ENCODE results near the gene KLC3.
"Not testable (repeated sequence)": the region's sequence is repeated elsewhere in the genome, so short reads cannot be mapped to it uniquely, and the experiment has no call there.

KLC3 gene

DNA sequence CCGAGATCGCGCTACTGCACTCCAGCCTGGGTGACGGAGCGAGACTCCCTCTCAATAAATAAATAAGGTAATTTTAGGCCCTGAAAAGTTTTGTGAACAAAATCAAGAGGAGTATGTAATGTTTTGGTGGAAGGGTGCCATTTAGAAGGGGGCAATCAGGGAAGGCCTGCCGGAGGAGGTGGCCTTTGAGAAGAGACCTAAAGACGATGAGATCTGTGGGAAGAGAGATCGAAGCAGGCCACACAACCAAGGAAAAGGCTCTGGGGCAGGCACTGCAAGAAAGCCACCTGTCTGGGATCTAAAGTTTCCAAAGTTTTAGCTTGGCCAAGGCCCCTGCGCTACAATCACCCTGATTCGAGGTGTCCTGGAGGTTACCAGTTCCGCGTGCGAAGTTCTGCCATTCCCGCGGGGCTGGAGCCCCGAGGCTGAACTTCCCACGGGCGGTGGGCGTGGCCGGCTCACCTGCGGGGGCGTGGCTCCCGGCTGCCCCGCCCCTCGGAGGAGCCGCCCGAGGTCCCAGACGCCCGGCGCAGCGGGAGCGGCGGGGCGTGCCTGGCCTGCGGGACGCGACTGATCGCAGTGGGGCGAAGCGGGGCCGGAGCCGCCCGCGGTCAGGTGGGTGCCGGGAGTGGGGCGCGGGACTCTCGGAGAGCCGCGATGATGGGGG is at the start of gene KLC3:
TSS of gene KLC3 (plus strand) at position 519 of the 667 bp plus-strand sequence. CDS start 4,792 bp downstream, outside the sequence.
- peak; percentile 16 to 36 for DNase-seq

DNA sequence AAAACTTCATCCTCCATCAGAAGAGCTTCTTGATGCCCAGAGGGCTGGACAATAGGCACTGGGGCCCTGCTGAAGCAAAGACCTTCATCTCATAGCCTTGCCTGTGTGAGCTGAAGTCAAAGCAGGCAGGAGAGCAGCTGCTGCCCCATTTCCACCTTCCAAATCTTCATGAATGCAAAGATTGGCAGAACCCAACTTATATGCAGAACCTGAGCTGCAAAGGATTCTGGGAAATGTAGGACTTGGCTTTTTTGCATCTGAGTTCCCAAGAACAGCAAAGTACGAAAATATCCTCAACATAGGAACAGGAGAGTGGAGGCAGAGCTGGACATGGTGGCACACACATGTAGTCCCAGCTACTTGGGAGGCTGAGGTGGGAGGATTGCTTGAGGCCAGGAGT is 48.7 kb upstream of the KLC3 start:
- DNase-seq = no peak

DNA sequence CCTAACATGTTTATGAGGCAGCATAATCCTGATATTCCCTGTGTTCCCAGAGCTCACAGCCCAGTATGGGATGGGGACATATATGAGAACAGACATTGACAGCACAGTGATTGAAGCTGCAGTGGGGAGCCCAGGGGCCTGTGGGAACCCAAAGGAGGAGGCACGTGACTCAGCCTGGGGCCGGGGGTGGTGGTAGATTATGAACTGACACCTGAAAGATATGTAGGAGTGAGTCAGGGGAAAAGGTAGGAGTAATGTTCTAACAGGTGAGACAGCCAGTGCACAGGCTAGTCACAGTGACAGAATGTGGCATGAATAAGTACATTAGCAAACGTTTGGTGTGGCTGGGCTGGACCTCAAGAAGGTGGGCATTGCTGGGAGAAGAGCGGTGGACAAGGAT is 46.9 kb upstream of the KLC3 start:
- no peak for DNase-seq

DNA sequence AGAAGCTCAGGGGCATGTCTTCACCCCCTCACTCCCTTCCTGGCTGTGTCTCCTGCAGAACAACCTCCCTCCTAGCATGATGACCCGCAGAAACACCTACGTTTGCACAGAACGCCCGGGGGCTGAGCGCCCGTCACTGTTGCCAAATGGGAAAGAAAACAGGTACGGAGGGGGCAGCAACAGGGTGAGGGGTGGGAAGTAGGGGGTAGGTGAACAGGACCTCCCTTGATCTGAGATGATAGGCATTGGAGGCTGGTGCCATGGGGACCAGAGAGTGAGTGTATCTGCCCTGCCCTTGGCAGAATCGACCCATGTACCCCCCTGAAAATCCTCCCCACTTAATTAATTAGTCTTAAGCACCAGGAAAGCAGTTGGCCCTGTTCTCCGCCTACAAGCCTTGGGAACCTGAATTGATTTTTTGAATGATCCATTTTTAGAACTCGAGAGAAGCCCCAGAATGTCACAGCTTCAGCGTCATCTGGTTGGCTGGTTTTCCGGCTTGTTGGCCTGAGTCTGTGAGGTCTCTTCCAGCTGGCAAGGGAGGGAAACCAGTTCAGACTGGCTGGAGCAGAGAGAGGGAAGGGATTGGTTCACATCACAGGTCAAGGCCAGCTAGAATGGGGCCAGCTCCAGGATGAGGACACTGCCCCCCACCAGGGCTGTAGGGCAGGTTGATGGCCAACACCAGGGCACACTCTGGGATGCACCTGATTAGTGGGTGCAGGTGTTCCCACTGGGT is 46.1 kb upstream of the KLC3 start:
- DNase-seq = no peak

DNA sequence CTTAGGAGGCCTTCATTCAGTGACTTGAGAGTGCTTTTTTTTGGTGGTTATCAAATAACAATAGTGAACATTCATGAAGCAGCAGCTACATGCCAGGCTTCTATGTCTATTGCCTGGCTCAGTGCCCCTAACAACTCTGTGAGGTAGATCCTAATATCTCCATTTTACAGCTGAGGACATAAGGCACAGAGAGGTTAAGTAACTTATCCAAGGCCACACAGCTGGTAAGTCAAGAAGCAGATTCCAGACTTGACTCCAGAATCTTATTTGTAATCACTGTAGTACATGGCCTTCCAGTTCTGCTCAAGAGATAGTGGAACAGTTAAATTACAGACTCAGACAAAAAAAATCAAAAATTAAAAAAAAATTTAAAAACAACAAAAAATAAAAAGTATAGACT is 44.7 kb upstream of the KLC3 start:
- DNase-seq = no peak

DNA sequence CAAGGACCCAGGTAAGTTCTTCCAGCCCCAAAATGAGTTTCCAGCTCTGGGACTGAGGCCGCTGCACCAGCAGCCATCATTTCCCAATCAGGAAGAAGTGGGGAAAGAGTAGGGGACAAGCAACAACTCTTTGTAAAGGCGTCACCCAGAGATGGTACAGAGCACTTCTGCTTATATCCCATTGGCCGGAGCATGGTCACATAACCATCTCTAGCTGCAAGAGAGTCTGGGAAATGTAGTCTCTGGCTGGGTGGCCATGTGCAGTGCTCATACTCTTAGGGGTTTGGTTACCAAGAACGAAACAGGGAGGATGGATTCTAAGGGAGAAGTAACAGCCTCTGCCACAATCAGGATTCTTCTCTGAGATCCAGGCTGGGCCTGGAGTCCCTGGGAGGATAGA is 44.2 kb upstream of the KLC3 start:
- DNase-seq = peak in 1 of 2 donors; percentile 38

DNA sequence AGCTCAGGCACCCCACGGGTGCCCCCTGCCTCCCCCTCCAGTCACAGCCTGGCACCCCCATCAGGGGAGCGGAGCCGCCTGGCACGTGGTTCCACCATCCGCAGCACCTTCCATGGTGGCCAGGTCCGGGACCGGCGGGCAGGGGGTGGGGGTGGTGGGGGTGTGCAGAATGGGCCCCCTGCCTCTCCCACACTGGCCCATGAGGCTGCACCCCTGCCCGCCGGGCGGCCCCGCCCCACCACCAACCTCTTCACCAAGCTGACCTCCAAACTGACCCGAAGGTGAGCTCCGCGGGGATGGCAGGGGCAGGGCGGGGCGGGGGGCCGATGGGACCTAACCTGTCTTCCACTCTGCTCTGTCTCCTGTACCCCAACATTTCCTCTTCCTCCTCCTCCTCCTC is 42.9 kb upstream of the KLC3 start:
- no peak for DNase-seq

DNA sequence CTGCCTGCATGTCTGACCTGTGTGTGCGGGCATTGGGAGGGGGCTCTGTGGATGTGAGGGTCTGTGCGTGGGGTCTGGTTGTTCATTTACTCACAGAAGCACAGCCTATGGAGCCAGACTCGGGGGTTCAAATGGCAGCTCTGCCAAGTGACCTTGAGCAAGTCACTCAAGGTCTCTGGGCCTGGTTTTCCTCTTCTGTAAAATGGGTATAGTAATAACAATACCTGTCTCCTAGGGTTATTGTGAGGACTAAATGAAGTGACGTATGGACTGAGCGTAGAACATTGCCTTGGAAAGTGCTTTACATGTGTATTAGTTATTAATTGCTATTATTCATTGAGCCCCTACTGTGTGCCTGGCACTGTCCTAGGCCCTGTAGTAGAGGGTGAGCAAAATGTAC is 42.3 kb upstream of the KLC3 start:
- no peak for DNase-seq

DNA sequence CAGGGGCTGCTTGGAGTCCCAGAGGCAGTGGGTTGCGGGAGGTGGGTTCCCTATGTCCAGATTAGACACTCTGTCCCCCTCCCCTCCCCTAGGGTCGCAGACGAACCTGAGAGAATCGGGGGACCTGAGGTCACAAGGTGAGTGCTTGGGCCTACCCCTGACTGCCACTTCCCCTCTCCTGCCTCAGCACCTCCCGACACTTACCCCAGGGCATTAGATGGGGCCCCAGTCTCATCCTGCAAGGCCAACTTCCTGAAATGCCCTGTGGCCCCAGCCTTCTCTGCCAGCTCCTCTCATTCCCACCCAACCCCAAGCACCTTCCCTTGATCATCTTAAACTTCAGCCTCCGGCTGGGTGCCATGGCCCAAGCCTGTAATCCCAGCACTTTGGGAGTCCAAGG is 40.8 kb upstream of the KLC3 start:
- no peak for DNase-seq

DNA sequence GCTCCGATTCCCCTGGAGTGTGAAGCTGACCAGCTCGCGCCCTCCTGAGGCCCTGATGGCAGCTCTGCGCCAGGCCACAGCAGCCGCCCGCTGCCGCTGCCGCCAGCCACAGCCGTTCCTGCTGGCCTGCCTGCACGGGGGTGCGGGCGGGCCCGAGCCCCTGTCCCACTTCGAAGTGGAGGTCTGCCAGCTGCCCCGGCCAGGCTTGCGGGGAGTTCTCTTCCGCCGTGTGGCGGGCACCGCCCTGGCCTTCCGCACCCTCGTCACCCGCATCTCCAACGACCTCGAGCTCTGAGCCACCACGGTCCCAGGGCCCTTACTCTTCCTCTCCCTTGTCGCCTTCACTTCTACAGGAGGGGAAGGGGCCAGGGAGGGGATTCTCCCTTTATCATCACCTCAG is 38.1 kb upstream of the KLC3 start:
- DNase-seq = no peak

DNA sequence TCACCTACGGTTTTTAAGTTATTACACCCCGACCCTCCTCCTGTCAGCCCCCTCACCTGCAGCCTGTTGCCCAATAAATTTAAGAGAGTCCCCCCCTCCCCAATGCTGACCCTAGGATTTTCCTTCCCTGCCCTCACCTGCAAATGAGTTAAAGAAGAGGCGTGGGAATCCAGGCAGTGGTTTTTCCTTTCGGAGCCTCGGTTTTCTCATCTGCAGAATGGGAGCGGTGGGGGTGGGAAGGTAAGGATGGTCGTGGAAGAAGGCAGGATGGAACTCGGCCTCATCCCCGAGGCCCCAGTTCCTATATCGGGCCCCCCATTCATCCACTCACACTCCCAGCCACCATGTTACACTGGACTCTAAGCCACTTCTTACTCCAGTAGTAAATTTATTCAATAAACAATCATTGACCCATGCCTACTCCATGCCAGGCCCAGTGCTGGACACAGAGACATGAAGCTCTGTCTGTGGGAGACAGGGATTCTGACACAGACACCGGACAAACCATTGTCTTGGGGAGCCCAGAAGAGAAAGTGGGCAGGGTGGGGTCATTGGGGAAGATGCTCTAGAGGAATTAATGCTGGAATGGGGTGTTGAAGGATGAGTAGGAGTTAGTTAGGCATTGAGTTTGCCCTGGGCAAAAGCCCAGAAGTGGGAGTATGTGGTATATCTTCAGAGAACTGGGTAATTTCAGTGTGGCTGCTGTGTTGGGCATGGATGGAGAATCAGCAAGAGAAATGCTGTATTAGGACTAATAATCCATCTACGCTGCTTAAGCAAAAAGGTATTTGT is 37.1 kb upstream of the KLC3 start:
- no peak for DNase-seq

DNA sequence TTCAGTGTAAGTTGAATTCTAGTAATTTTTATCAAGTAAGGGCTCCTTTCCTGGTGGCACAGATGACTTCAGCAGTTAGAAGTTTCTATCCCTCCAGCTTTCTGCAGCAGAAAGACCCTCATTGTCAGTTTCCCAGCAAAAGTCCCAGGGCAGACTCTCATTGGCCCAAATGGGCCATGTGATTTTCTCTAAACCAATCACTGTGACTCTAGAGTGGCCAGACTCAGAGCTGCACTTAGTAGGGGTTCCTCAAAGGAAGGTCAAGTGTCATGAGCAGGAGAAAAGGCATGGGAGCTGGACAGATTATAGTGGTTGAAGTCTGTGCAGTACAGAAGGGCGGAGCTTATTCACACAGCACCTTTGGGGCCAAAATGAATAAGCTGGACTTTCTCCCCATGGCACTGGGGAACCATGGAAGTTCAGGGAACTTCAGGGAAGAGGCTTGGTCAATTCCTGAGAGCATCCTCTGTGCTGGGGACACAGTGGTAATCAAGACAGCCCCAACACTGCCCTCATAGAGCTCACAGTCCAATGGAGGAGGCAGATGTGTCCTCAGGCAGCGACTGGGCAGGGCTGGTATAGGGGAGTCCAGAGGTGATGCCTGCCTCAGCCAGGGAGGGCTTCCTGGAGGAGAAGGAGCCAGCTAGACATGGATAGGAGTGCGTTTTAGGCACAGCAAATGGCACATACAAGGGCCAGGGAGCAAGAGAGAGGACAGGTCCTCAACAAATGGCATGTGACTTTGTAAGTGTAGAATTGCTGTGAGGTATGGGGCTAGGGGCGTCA is 36.2 kb upstream of the KLC3 start:
- DNase-seq = no peak

DNA sequence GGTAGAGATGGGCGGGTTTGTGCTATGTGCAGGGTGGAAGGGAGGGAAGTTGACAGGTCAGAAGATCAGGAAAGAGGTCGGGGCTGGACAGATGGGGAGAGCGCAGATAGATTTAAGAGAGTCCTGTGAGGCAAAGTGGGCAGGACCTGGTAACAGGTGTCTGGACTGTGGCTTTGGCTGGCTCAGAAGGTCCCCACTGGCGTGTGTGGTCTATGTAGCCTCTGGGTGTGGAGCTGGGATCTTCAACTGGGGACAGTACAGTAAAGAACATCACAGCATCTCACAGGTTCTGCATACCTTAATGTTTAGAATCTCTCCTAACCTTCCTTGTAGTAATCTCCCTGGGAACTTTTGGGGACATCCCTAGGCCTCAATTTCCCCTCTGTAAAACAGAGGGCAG is 35.5 kb upstream of the KLC3 start:
- DNase-seq = no peak

DNA sequence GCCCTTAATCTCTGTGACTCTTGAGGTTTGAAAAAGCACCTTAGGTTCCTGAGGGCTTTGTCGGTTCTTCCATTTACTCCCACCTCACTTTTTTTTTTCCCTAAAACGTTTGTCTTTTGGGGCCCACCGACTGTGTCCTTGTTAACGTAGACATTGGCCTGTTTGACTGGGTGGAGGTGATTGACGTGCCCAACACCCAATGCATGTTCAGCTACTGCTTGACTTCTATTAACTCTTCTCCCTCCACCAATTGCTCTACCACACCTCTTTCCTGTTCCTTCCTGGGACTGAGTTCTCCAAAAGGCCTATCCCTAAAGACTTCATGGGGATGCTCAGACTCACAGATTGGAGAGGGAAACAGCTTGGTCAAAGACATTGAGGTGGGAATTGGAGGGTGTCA is 35.1 kb upstream of the KLC3 start:
- no peak for DNase-seq

DNA sequence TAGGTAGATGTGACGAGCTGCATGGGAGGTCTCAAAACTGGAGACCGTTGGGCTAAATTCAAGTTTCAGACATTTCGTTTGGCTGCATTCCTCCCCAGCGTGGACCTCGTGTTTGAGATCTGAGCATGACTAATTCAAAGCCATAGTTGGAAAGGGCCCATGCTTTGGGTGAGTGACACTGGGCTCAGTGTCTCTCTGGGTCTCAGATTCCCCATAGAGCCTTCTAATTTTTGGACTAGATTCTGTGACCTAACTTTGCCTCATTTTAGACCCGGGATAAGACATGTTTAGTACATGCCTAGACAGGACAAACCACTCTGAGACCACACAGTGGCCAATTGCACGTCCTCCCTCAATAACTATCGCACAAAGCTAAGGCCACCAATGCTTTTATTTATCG is 34.5 kb upstream of the KLC3 start:
- no peak for DNase-seq

DNA sequence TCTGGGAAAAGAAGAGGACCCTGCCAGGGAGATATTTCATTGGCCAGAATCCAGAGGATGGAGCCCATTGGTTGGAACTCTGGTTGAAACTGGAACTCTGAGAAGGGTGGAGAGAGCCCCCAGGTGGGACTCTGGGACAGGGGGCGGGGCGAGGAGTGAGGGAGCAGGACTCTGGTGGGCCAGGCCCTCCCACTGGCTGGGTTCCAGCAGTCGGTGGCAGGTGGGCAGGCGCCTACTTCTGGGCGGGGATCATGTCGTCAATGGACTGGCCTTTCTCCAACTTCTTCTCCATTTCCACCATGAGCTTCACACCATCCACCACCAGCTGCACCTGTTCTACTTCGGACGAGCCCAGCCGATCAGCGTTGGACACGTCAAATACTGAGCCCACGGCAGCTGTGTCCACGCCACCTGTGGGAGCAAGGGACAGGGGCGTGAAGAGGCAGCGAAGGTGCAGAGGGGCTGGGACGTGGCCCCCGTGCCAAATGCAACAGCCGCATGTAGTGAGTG is 34.0 kb upstream of the KLC3 start:
- DNase-seq = no peak

DNA sequence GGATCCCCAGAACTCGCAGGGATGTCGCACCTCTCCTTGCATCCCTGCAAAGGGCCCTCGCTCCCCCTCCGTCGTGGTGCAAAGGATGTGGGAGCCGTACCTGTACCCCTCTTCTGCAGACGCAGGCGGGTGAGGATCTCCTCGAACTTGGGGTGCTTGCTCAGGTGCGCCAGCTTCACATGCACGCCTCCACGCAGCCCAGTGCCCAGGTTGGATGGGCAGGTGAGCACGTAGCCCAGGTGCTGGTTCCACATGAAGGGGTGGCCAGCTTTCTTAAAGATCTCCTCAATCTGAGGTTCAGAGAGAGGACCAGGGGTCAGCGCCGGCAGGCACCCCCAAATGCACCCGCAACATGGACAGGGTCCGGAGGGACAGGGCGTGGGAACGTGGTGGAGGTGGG is 33.2 kb upstream of the KLC3 start:
- DNase-seq = no peak

DNA sequence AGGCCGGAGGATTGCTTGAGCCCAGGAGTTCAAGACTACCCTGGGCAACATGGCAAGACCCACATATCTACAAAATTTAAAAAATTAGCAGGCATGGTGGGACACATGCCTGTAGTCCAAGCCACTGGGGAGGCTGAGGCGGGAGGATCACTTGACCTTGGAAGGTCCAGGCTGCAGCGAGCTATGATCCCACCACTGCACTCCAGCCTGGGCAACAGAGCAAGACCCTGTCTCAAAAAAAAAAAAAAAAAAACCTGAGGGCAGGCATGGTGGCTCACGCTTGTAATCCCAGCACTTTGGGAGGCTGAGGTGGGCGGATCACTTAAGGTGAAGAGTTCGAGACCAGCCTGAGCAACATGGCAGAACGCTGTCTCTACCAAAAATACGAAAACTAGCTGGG is 31.2 kb upstream of the KLC3 start:
- not testable (repeated sequence) for DNase-seq

DNA sequence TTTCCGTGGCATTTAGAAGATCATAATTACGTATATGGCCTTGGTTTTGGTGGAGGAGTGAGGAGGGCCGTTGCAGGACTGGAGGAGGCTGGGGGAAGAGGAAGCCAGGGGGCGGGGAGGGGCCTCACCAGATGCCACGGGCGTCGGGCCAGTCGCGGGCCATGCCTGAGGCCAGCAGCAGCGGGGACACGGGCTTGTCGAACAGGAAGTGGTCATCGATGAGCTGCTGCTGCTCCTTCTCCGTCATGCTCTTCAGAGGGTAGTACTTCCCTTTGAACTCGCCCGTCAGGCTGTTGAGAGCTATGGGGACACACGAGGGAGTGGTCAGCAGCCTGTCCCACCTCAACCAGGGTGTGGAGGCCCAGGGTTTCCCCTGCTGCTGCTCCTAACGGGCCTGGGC is 28.9 kb upstream of the KLC3 start:
- DNase-seq = peak in 1 of 2 donors; percentile 46

DNA sequence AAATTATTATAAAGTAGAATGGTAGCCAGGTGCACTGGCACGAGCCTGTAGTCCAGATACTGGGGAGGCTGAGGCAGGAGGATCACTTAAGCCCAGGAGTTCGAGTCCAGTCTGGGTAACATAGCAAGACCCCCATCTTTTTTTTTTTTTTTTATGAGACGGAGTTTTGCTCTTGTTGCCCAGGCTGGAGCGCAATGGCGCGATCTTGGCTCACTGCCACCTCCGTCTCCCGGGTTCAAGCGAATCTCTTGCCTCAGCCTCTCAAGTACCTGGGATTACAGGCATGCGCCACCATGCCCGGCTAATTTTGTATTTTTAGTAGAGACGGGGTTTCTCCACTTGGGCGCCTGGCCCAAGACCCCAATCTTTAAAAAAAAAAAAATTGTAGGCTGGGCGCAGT is 28.3 kb upstream of the KLC3 start:
- not testable (repeated sequence) for DNase-seq

DNA sequence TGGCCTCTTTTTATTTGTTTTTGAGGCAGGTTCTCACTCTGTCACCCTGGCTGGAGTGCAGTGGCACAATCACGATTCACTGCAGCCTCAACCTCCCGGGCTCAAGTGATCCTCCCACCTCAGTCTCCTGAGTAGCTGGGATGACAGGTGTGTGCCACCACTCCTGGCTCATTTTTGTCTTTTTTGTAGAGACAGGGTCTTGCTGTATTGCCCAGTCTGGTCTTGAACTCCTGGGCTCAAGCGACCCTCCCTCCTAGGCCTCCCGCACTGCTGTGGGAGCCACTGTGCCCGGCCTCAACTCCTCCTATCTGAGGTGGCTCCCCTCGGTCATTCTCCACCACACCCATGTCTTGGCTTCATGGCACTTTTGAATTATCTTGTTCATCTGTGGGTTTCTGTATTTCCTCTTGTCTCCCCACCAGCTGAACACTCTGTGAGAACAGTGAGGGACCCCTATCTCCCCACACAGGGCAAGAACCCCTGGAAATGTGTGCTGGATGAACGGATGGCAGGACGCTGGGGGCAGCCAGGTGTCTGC is 25.8 kb upstream of the KLC3 start:
- no peak for DNase-seq

DNA sequence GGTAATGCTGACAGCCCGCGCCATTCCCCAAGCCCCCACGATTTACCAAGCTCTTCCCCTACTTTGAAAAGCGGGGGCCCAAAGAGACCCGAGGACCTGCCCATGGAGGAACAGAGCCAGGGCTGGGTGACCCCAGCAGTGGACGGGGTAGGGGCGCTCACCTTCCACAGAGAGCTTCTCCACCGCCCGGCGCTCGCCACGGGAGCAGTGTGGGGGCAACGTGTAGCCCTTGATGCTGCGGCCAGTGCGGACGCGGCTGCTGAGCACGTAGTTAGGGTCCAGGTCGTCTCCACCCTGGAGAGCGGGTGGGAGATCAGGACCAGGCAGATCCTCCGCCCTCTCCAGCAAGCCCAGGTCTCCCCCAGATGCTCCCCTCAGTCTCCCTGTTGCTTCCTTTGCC is 25.2 kb upstream of the KLC3 start:
- no peak for DNase-seq
